Gastroesophageal sphincter (tissue), 4 donors: ENCODE data around the gene GM2A. TPM values are rescaled to one million over a fixed set of nuclear protein-coding genes. Genes with fewer than 3 reads are reported as not detected.

ENCODE experiments used
- ATAC-seq: fragments of 150-250 bp; one replicate; pipeline ENCODE4 v1.9.1; 2016; ENCODE audit warnings: mild to moderate bottlenecking, moderate library complexity
- H3K27ac ChIP-seq, 4 donors: fragments of 200-600 bp; sonication (generic) in 3 of 4; 1 replicate in 3 of 4; 2 replicates in 1 of 4; pipeline ENCODE4 v1.5.1; 2016 to 2019
- H3K27me3 ChIP-seq: fragments of 200-600 bp; sonication (generic); one replicate; pipeline ENCODE4 v1.5.1; 2019
- H3K36me3 ChIP-seq, 2 donors: fragments of 200-600 bp; sonication (generic); one replicate each; pipeline ENCODE4 v1.5.1; 2019; ENCODE audit warnings: control low read depth in 1 of 2
- H3K4me1 ChIP-seq, 3 donors: fragments of 200-600 bp; sonication (generic); 1 replicate in 2 of 3; 2 replicates in 1 of 3; pipeline ENCODE4 v1.5.1; 2016 to 2019; ENCODE audit warnings: control low read depth in 2 of 3
- H3K4me3 ChIP-seq, 2 donors: fragments of 200-600 bp; sonication (generic); one replicate each; pipeline ENCODE4 v1.5.1; 2019; ENCODE audit warnings: mild to moderate bottlenecking in 1 of 2, moderate library complexity in 1 of 2
- H3K9me3 ChIP-seq, 3 donors: fragments of 200-600 bp; sonication (generic); one replicate each; pipeline ENCODE4 v1.5.1; 2017 to 2019; ENCODE audit warnings: control low read depth in 2 of 3
- CTCF ChIP-seq, 4 experiments: fragments of 200-600 bp in 2 of 4; fragments of 450-650 bp in 2 of 4; sonication (generic) in 1 of 4; IDR thresholded peaks; one replicate each; pipeline ENCODE4 v1.5.1; 2017 to 2019; ENCODE audit warnings: antibody characterized with exemption in 4 of 4, mild to moderate bottlenecking in 2 of 4, moderate library complexity in 2 of 4
- EP300 ChIP-seq: sonication (generic); formaldehyde crosslinking; IDR thresholded peaks from one replicate; pipeline ENCODE4 v1.6.1; 2017; ENCODE audit warnings: antibody characterized with exemption, mild to moderate bottlenecking
- POLR2A ChIP-seq, 2 donors: fragments of 450-650 bp; IDR thresholded peaks; one replicate each; pipeline ENCODE4 v1.6.1; 2017; ENCODE audit warnings: antibody characterized with exemption in 2 of 2, mild to moderate bottlenecking in 2 of 2, moderate library complexity in 1 of 2
- POLR2AphosphoS5 ChIP-seq: sonication (generic); formaldehyde crosslinking; IDR thresholded peaks from one replicate; pipeline ENCODE4 v1.6.1; 2017; ENCODE audit warnings: antibody characterized with exemption
- WGBS, 2 donors: methylation state at CpG; one replicate each; pipeline ENCODE4 v1.1.5; 2018; ENCODE audit warnings: low coverage in 1 of 2; 5-methylcytosine and 5-hydroxymethylcytosine counted together
- total RNA-seq, 4 donors: library from RNA; depleted of rRNA; stranded (reverse); fragments of >200 nt; gene quantifications; one replicate each; pipeline ENCODE4 v1.1.0, GENCODE V29; 2016

GM2A gene
- total RNA-seq, 4 donors from 2014 or later: 23.3 to 37.2 (median 29.1) TPM

GRCh38 chr5:151218177-151218576 lies 34.8 kb upstream of the GM2A start:
- H3K4me3 ChIP-seq: no peak overlapping the region
- peak overlapping the region; percentile 34 to 94 (median 90) for H3K27ac ChIP-seq
- H3K36me3 ChIP-seq: peaks cover 0 to 8% of the 10 kb centered on the region in 2 donors
- no peak for TF ChIP-seq EP300
- no peak for TF ChIP-seq POLR2AphosphoS5
- no peak for TF ChIP-seq CTCF (IDR thresholded peaks at IDR 0.05)
- no peak for TF ChIP-seq POLR2A (IDR thresholded peaks at IDR 0.05)
- H3K27me3 ChIP-seq: no peaks in the 10 kb centered on the region
- no peak for ATAC-seq
- WGBS, 2 donors: 40 to 95% methylated on average over 2 to 3 of the region's 6 CpGs
- H3K4me1 ChIP-seq: peaks cover 14 to 100% (median 60%) of the 10 kb centered on the region in 3 donors
- no peaks in the 10 kb centered on the region for H3K9me3 ChIP-seq

GRCh38 chr5:151219138-151219537 lies 33.8 kb upstream of the GM2A start:
- no peak for TF ChIP-seq CTCF (IDR thresholded peaks at IDR 0.05)
- H3K4me3 ChIP-seq: no peak overlapping the region
- H3K27ac ChIP-seq: peak overlapping the region in 3 of 4 donors; percentile 88 to 94 (median 92)
- H3K4me1 ChIP-seq: peaks cover 14 to 94% (median 50%) of the 10 kb centered on the region in 3 donors
- no peak for ATAC-seq
- H3K36me3 ChIP-seq: peaks cover 0 to 8% of the 10 kb centered on the region in 2 donors
- WGBS, 2 donors: 90 to 100% methylated on average over 2 to 7 of the region's 9 CpGs
- H3K27me3 ChIP-seq: no peaks in the 10 kb centered on the region
- no peaks in the 10 kb centered on the region for H3K9me3 ChIP-seq

- no peak for ATAC-seq
- no peaks in the 10 kb centered on the region for H3K9me3 ChIP-seq
- WGBS, 2 donors: 72 to 75% methylated on average over 6 to 7 of the region's 7 CpGs
- no peak overlapping the region for H3K4me3 ChIP-seq
- H3K27ac ChIP-seq: peak overlapping the region in 3 of 4 donors; percentile 88 to 94 (median 92)
- peaks cover 0 to 6% of the 10 kb centered on the region in 2 donors for H3K36me3 ChIP-seq
- H3K4me1 ChIP-seq: peaks cover 10 to 94% (median 45%) of the 10 kb centered on the region in 3 donors
- TF ChIP-seq CTCF (IDR thresholded peaks at IDR 0.05) (peak in 2 of 4 experiments; percentile 19 to 44), EP300 (no peak), POLR2AphosphoS5 (no peak), POLR2A (IDR thresholded peaks at IDR 0.05) (no peak)
- no peaks in the 10 kb centered on the region for H3K27me3 ChIP-seq
Observed at GRCh38 chr5:151219789-151220188, 33.2 kb upstream of the GM2A start.

- Histone ChIP-seq H3K4me3 (peak overlapping the region in 1 of 2 donors; percentile 94), H3K27ac (peak overlapping the region; percentile 69 to 94 (median 90))
Observed at GRCh38 chr5:151221574-151221973, 31.4 kb upstream of the GM2A start.

More at GRCh38 chr5:151221574-151221973, 31.4 kb upstream of the GM2A start:
- 22 to 37% methylated on average over 2 to 3 of the region's 3 CpGs for WGBS, 2 donors
- peaks cover 10 to 77% (median 32%) of the 10 kb centered on the region in 3 donors for H3K4me1 ChIP-seq
- H3K27me3 ChIP-seq: no peaks in the 10 kb centered on the region
- H3K36me3 ChIP-seq: no peaks in the 10 kb centered on the region
- ATAC-seq: no peak
- no peaks in the 10 kb centered on the region for H3K9me3 ChIP-seq
- TF ChIP-seq CTCF (IDR thresholded peaks at IDR 0.05) (no peak), POLR2AphosphoS5 (peak; percentile 11)
